ENCODE data around the gene HOMER1. TPM values are rescaled to one million over a fixed set of nuclear protein-coding genes. Genes with fewer than 3 reads are reported as not detected.

The HOMER1 gene
- total and polyA plus RNA-seq, 5 donors from 2014 or later = 0.02 to 1.9 (median 0.44) TPM

DNA sequence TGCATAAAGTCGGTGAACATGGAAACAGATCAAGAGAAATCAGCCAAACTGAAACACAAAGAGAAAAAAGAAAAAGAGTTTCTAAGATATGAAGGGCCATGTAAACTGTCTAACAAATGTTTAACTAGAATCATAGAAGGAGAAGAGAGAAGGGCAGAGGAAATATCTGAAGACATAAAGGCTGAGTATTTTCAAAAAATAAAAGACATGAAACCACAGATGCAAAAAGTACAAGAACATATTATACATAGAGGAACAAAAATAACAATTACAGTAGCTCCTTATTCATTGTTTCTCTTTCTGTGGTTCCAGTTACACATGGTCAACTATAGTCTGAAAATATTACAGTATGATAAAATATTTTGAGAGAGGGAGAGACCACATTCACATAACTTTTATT is 106.3 kb downstream of the HOMER1 start:
- no peak overlapping the region for H3K27ac Mint-ChIP-seq
- Histone ChIP-seq H3K9me3 (ENCODE audit: control insufficient read depth in 2 of 2, low read length in 2 of 2) (peaks cover 0 to 2% of the 10 kb centered on the region in 2 experiments), H3K36me3 (ENCODE audit: control insufficient read depth, insufficient read depth, low read length) (no peaks in the 10 kb centered on the region), H3K4me1 (ENCODE audit: control insufficient read depth, insufficient read depth, low read length, poor library complexity, severe bottlenecking) (no peaks in the 10 kb centered on the region), H3K27me3 (ENCODE audit: control insufficient read depth, insufficient read depth, low read length) (no peaks in the 10 kb centered on the region), H3K27ac (ENCODE audit: insufficient read depth, low read length, poor library complexity, severe bottlenecking) (no peak overlapping the region), H3K4me3 (ENCODE audit: low read depth, low read length) (no peak overlapping the region)
- H3K27me3 Mint-ChIP-seq = no peaks in the 10 kb centered on the region
- peaks cover 0 to 3% (median 0%) of the 10 kb centered on the region in 4 donors for H3K4me1 Mint-ChIP-seq
- ATAC-seq (ENCODE audit: low read depth in 2 of 2) (no peak), DNase-seq (no peak)
- H3K36me3 Mint-ChIP-seq = peaks cover 3% of the 10 kb centered on the region
- H3K9me3 Mint-ChIP-seq = peaks cover 0 to 16% (median 6%) of the 10 kb centered on the region in 7 donors
- no peak overlapping the region for H3K4me3 Mint-ChIP-seq

GRCh38 chr5:79401216-79401615 is 112.7 kb downstream of the HOMER1 start:
- Mint-ChIP-seq H3K9me3 (no peaks in the 10 kb centered on the region), H3K36me3 (no peaks in the 10 kb centered on the region), H3K4me3 (no peak overlapping the region), H3K27me3 (no peaks in the 10 kb centered on the region), H3K27ac (no peak overlapping the region), H3K4me1 (no peaks in the 10 kb centered on the region)
- Histone ChIP-seq H3K36me3 (ENCODE audit: control insufficient read depth, insufficient read depth, low read length) (no peaks in the 10 kb centered on the region), H3K9me3 (ENCODE audit: control insufficient read depth in 2 of 2, low read length in 2 of 2) (no peaks in the 10 kb centered on the region), H3K27me3 (ENCODE audit: control insufficient read depth, insufficient read depth, low read length) (no peaks in the 10 kb centered on the region), H3K4me3 (ENCODE audit: low read depth, low read length) (no peak overlapping the region), H3K27ac (ENCODE audit: insufficient read depth, low read length, poor library complexity, severe bottlenecking) (no peak overlapping the region), H3K4me1 (ENCODE audit: control insufficient read depth, insufficient read depth, low read length, poor library complexity, severe bottlenecking) (no peaks in the 10 kb centered on the region)
- DNase-seq = no peak
- ATAC-seq (ENCODE audit: low read depth in 2 of 2) = no peak

DNA sequence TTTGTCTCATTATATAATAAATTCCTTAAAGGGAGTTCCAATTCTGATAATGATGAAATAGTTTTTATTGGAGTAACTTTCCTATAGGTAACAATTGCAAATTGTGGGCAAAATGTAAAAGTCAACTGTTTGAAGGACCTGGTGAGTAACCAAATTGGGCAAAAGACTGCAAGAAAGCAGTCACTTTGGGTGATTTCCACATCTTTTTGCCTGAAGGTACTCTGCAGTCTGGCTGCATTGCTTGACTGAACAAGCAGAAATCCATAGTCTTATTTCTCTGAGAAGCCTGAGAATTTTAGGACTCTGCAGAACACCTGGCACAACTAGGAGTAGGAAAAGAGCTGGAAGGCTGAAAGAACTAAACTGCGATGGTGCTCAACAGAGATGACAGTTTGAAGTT is 114.9 kb downstream of the HOMER1 start:
- Mint-ChIP-seq H3K9me3 (no peaks in the 10 kb centered on the region), H3K27ac (no peak overlapping the region), H3K36me3 (no peaks in the 10 kb centered on the region), H3K4me1 (no peaks in the 10 kb centered on the region), H3K27me3 (no peaks in the 10 kb centered on the region), H3K4me3 (no peak overlapping the region)
- no peak overlapping the region for H3K4me3 ChIP-seq (ENCODE audit: low read depth, low read length)
- ATAC-seq (ENCODE audit: low read depth in 2 of 2) (no peak), DNase-seq (no peak)
- no peaks in the 10 kb centered on the region for H3K4me1 ChIP-seq (ENCODE audit: control insufficient read depth, insufficient read depth, low read length, poor library complexity, severe bottlenecking)
- H3K9me3 ChIP-seq (ENCODE audit: control insufficient read depth in 2 of 2, low read length in 2 of 2) = no peaks in the 10 kb centered on the region
- no peaks in the 10 kb centered on the region for H3K27me3 ChIP-seq (ENCODE audit: control insufficient read depth, insufficient read depth, low read length)
- H3K27ac ChIP-seq (ENCODE audit: insufficient read depth, low read length, poor library complexity, severe bottlenecking) = no peak overlapping the region
- no peaks in the 10 kb centered on the region for H3K36me3 ChIP-seq (ENCODE audit: control insufficient read depth, insufficient read depth, low read length)

DNA sequence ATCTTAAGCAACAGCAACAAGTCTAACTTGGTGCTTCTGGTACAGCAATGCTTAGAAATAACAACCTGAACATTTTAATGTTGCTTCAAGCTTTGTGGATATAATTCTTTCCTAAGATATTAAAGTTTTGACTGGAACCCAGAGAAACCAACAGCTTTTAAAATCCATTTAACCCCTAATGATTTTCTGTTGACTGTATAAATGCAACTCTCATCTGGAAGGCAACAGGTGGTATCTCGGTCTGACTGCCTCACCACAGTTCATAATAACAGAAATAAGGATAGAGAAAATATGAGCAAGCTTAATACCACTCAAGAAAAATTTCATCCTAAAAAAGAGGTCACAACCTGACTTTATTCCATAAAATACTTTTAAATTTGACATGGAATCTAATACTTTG is 116.9 kb downstream of the HOMER1 start:
- H3K4me3 Mint-ChIP-seq = no peak overlapping the region
- no peak for DNase-seq
- H3K36me3 ChIP-seq (ENCODE audit: control insufficient read depth, insufficient read depth, low read length) = no peaks in the 10 kb centered on the region
- no peak overlapping the region for H3K27ac Mint-ChIP-seq
- H3K36me3 Mint-ChIP-seq = no peaks in the 10 kb centered on the region
- H3K4me1 Mint-ChIP-seq = no peaks in the 10 kb centered on the region
- ATAC-seq (ENCODE audit: low read depth in 2 of 2) = no peak
- no peaks in the 10 kb centered on the region for H3K9me3 ChIP-seq (ENCODE audit: control insufficient read depth in 2 of 2, low read length in 2 of 2)
- H3K4me3 ChIP-seq (ENCODE audit: low read depth, low read length) = no peak overlapping the region
- H3K27ac ChIP-seq (ENCODE audit: insufficient read depth, low read length, poor library complexity, severe bottlenecking) = no peak overlapping the region
- H3K9me3 Mint-ChIP-seq = no peaks in the 10 kb centered on the region
- H3K4me1 ChIP-seq (ENCODE audit: control insufficient read depth, insufficient read depth, low read length, poor library complexity, severe bottlenecking) = no peaks in the 10 kb centered on the region
- H3K27me3 Mint-ChIP-seq = no peaks in the 10 kb centered on the region
- no peaks in the 10 kb centered on the region for H3K27me3 ChIP-seq (ENCODE audit: control insufficient read depth, insufficient read depth, low read length)

- H3K36me3 ChIP-seq (ENCODE audit: control insufficient read depth, insufficient read depth, low read length) = no peaks in the 10 kb centered on the region
- ATAC-seq (ENCODE audit: low read depth in 2 of 2) (no peak), DNase-seq (no peak)
- Mint-ChIP-seq H3K27me3 (no peaks in the 10 kb centered on the region), H3K4me3 (no peak overlapping the region), H3K36me3 (no peaks in the 10 kb centered on the region), H3K9me3 (no peaks in the 10 kb centered on the region), H3K4me1 (no peaks in the 10 kb centered on the region), H3K27ac (no peak overlapping the region)
- H3K4me1 ChIP-seq (ENCODE audit: control insufficient read depth, insufficient read depth, low read length, poor library complexity, severe bottlenecking) = no peaks in the 10 kb centered on the region
- H3K27ac ChIP-seq (ENCODE audit: insufficient read depth, low read length, poor library complexity, severe bottlenecking) = no peak overlapping the region
- no peaks in the 10 kb centered on the region for H3K9me3 ChIP-seq (ENCODE audit: control insufficient read depth in 2 of 2, low read length in 2 of 2)
- no peaks in the 10 kb centered on the region for H3K27me3 ChIP-seq (ENCODE audit: control insufficient read depth, insufficient read depth, low read length)
- no peak overlapping the region for H3K4me3 ChIP-seq (ENCODE audit: low read depth, low read length)
Measured at GRCh38 chr5:79396265-79396664, 117.7 kb downstream of the HOMER1 start.

GRCh38 chr5:79395296-79395695 is 118.6 kb downstream of the HOMER1 start:
- no peaks in the 10 kb centered on the region for H3K36me3 Mint-ChIP-seq
- no peaks in the 10 kb centered on the region for H3K9me3 Mint-ChIP-seq
- H3K27ac Mint-ChIP-seq = no peak overlapping the region
- H3K4me3 Mint-ChIP-seq = no peak overlapping the region
- H3K27me3 ChIP-seq (ENCODE audit: control insufficient read depth, insufficient read depth, low read length) = no peaks in the 10 kb centered on the region
- no peaks in the 10 kb centered on the region for H3K4me1 Mint-ChIP-seq
- H3K4me1 ChIP-seq (ENCODE audit: control insufficient read depth, insufficient read depth, low read length, poor library complexity, severe bottlenecking) = no peaks in the 10 kb centered on the region
- ATAC-seq (ENCODE audit: low read depth in 2 of 2) = no peak
- DNase-seq = no peak
- no peak overlapping the region for H3K4me3 ChIP-seq (ENCODE audit: low read depth, low read length)
- no peaks in the 10 kb centered on the region for H3K9me3 ChIP-seq (ENCODE audit: control insufficient read depth in 2 of 2, low read length in 2 of 2)
- H3K27me3 Mint-ChIP-seq = peaks cover 6% of the 10 kb centered on the region
- H3K27ac ChIP-seq (ENCODE audit: insufficient read depth, low read length, poor library complexity, severe bottlenecking) = no peak overlapping the region
- H3K36me3 ChIP-seq (ENCODE audit: control insufficient read depth, insufficient read depth, low read length) = no peaks in the 10 kb centered on the region

DNA sequence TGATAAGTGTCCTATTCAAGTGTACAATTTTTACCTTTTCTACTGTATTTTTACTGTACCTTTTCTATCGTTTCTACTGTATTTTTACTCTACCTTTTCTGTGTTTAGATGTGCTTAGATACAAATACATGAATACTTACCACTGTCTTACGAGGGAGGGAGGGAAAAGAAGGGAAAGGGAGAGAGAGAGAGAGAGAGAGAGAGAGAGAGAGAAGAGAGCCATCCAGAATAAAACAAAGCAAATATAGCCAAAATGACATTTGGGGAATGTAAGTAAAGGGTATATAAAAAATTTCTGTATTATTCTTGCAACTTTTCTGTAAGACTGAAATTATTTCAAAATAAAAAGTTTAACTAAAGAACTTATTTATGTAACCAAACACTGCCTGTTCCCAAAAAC is 121.2 kb downstream of the HOMER1 start:
- no peak overlapping the region for H3K27ac ChIP-seq (ENCODE audit: insufficient read depth, low read length, poor library complexity, severe bottlenecking)
- H3K4me3 ChIP-seq (ENCODE audit: low read depth, low read length) = no peak overlapping the region
- no peaks in the 10 kb centered on the region for H3K4me1 ChIP-seq (ENCODE audit: control insufficient read depth, insufficient read depth, low read length, poor library complexity, severe bottlenecking)
- ATAC-seq (ENCODE audit: low read depth in 2 of 2) = no peak
- no peak overlapping the region for H3K4me3 Mint-ChIP-seq
- DNase-seq = no peak
- no peaks in the 10 kb centered on the region for H3K27me3 ChIP-seq (ENCODE audit: control insufficient read depth, insufficient read depth, low read length)
- H3K36me3 Mint-ChIP-seq = no peaks in the 10 kb centered on the region
- H3K27me3 Mint-ChIP-seq = peaks cover 12% of the 10 kb centered on the region
- H3K36me3 ChIP-seq (ENCODE audit: control insufficient read depth, insufficient read depth, low read length) = no peaks in the 10 kb centered on the region
- no peaks in the 10 kb centered on the region for H3K4me1 Mint-ChIP-seq
- H3K27ac Mint-ChIP-seq = no peak overlapping the region
- H3K9me3 Mint-ChIP-seq = peaks cover 0 to 2% (median 0%) of the 10 kb centered on the region in 7 donors
- no peaks in the 10 kb centered on the region for H3K9me3 ChIP-seq (ENCODE audit: control insufficient read depth in 2 of 2, low read length in 2 of 2)

- Histone ChIP-seq H3K36me3 (ENCODE audit: control insufficient read depth, insufficient read depth, low read length) (no peaks in the 10 kb centered on the region), H3K9me3 (ENCODE audit: control insufficient read depth in 2 of 2, low read length in 2 of 2) (peaks cover 6 to 9% of the 10 kb centered on the region in 2 experiments), H3K4me1 (ENCODE audit: control insufficient read depth, insufficient read depth, low read length, poor library complexity, severe bottlenecking) (no peaks in the 10 kb centered on the region), H3K4me3 (ENCODE audit: low read depth, low read length) (no peak overlapping the region), H3K27ac (ENCODE audit: insufficient read depth, low read length, poor library complexity, severe bottlenecking) (no peak overlapping the region), H3K27me3 (ENCODE audit: control insufficient read depth, insufficient read depth, low read length) (no peaks in the 10 kb centered on the region)
- DNase-seq (no peak), ATAC-seq (ENCODE audit: low read depth in 2 of 2) (no peak)
- H3K4me3 Mint-ChIP-seq = no peak overlapping the region
- H3K36me3 Mint-ChIP-seq = peaks cover 8% of the 10 kb centered on the region
- H3K4me1 Mint-ChIP-seq = no peaks in the 10 kb centered on the region
- no peak overlapping the region for H3K27ac Mint-ChIP-seq
- peaks cover 3 to 28% (median 6%) of the 10 kb centered on the region in 7 donors for H3K9me3 Mint-ChIP-seq
- H3K27me3 Mint-ChIP-seq = peaks cover 29% of the 10 kb centered on the region
Measured at GRCh38 chr5:79386679-79387078, 127.3 kb downstream of the HOMER1 start.
